K562 (cell line): ENCODE data around the gene MCL1.

Experiments
- BACH1 ChIP-seq: fragments of 200-800 bp; sonication (Bioruptor generic); IDR thresholded peaks from 2 replicates; pipeline ENCODE4 v1.6.1; 2016; ENCODE audit warnings: missing genetic modification characterization, missing compliant biosample characterization
- FOXJ3 ChIP-seq: sonication (generic); formaldehyde crosslinking; IDR thresholded peaks from 2 replicates; pipeline ENCODE4 v1.4.0; 2020; ENCODE audit warnings: mild to moderate bottlenecking, missing genetic modification reagents
- MLLT1 ChIP-seq, 2 experiments: fragments of 450-650 bp; IDR thresholded peaks; 2 replicates each; pipeline ENCODE4 v1.6.1; 2016
- NFRKB ChIP-seq: fragments of 450-650 bp; IDR thresholded peaks from 2 replicates; pipeline ENCODE4 v1.6.1; 2016; ENCODE audit warnings: low read depth
- POLR2G ChIP-seq: fragments of 200-400 bp; formaldehyde crosslinking; IDR thresholded peaks from 2 replicates; pipeline ENCODE4 v1.6.1; 2017; ENCODE audit warnings: low read depth, mild to moderate bottlenecking, antibody characterized with exemption, low read length, moderate library complexity
- RAD51 ChIP-seq: fragments of 450-650 bp; IDR thresholded peaks from 2 replicates; pipeline ENCODE4 v1.7.1; 2016; ENCODE audit warnings: low read depth, mild to moderate bottlenecking, borderline replicate concordance
- SMAD1 ChIP-seq: fragments of 150-350 bp; IDR thresholded peaks from 2 replicates; pipeline ENCODE4 v1.6.1; 2014; ENCODE audit warnings: low read length, low read depth; ENCODE audit not compliant: partially characterized antibody
- SP1 ChIP-seq: sonication (generic); formaldehyde crosslinking; IDR thresholded peaks from 2 replicates; pipeline ENCODE4 v1.8.1; 2022; ENCODE audit warnings: mild to moderate bottlenecking, missing genetic modification reagents
- TSHZ1 ChIP-seq: fragments of 250-450 bp; sonication (Bioruptor Pico); IDR thresholded peaks from 2 replicates; pipeline ENCODE4 v1.4.0; 2020; ENCODE audit warnings: mild to moderate bottlenecking, moderate library complexity
- ZC3H8 ChIP-seq: fragments of 450-650 bp; IDR thresholded peaks from 2 replicates; pipeline ENCODE4 v1.6.1; 2017
- ZNF217 ChIP-seq: sonication (generic); formaldehyde crosslinking; IDR thresholded peaks from 2 replicates; pipeline ENCODE4 v1.8.0; 2022; ENCODE audit warnings: mild to moderate bottlenecking, missing genetic modification reagents

- TF ChIP-seq MLLT1 (IDR thresholded peaks at IDR 0.05) (peak; percentile 89 to 93), TSHZ1 (CRISPR knock-in tag) (no peak), NFRKB (0 out of 2 replicates have a peak, but pooled peaks have one; percentile 49), FOXJ3 (CRISPR knock-in tag) (no peak), ZC3H8 (no peak), ZNF217 (CRISPR knock-in tag) (no peak), SMAD1 (peak; percentile 97), POLR2G (peak; percentile 99), SP1 (CRISPR knock-in tag) (peak; percentile 46; the same call in 1 of the 2 replicates), BACH1 (tag) (no peak), RAD51 (no peak)
Measured at GRCh38 chr1:150579110-150579944, at the start of gene MCL1.
